ENCODE results near the gene POLD1.

Gene POLD1

DNA sequence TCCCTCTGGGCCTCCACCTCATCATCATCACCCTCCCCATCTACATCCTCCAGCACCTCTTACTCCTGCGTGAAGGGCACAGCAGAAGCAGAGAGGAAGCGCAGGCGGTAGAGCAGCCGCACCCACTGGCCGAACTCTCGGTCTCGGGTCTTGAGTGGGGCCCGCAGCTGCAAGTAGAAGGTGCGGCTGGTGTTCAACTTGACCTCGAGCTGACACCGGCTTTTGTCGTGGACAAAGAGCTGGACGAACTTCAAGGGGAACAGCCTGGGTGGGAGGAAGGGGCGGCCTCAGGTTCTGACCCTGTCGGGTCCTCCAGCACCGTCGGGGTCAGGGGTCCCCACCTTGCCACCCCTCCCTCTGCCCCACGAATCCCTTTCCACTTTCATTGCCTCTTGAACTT lies 83.4 kb downstream of the POLD1 start:
- no peaks in the 10 kb centered on the region for H3K4me1 ChIP-seq (ENCODE audit: control insufficient read depth, insufficient read depth, low read length)
- H3K27me3 ChIP-seq (replicated peaks; ENCODE audit: control insufficient read depth, insufficient read depth, low read length): peaks cover 10% of the 10 kb centered on the region
- no peak for DNase-seq (ENCODE audit: low read depth)
- H3K4me3 ChIP-seq (ENCODE audit: low read length): no peak overlapping the region
- H3K36me3 ChIP-seq (ENCODE audit: control insufficient read depth, insufficient read depth, low read length, severe bottlenecking): no peaks in the 10 kb centered on the region
- H3K9me3 ChIP-seq (ENCODE audit: control insufficient read depth, low read length): no peaks in the 10 kb centered on the region
- no peak overlapping the region for H3K9ac ChIP-seq (ENCODE audit: low read length)
